Caco-2 (cell line): ENCODE results near the gene TENM4. TPM values are rescaled to one million over a fixed set of nuclear protein-coding genes. Genes with fewer than 3 reads are reported as not detected.

Source experiments
- BruUV-seq: library from RNA; stranded (reverse); fragments of 400-500 nt; replicated peaks from 2 replicates; lab custom pipeline; 2021; lab: Mats Ljungman, UMichigan
- CTCF ChIA-PET: fragments of 300-600 bp; sonication (Branson Sonifier 250); formaldehyde crosslinking; loops from one replicate; lab custom pipeline; 2022; ENCODE audit warnings: antibody characterized with exemption; lab: Charles Lee
- POLR2A ChIA-PET: fragments of 300-600 bp; sonication (Branson Sonifier 250); formaldehyde crosslinking; loops from one replicate; lab custom pipeline; 2022; ENCODE audit warnings: antibody characterized with exemption; lab: Charles Lee
- DNase-seq, 2 experiments: peaks; one replicate each; pipeline versions ENCODE4 v3.0.0 to v3.0.0-alpha.2; 2020 to 2022
- H3K27me3 ChIP-seq: replicated peaks from 2 replicates; pipeline ENCODE4 v1.6.0; 2011; ENCODE audit warnings: low read length; ENCODE audit not compliant: control insufficient read depth, insufficient read depth
- H3K36me3 ChIP-seq: 2 replicates; pipeline ENCODE4 v1.5.1; 2011; ENCODE audit warnings: low read length; ENCODE audit not compliant: control insufficient read depth, insufficient read depth
- H3K4me1 ChIP-seq: fragments of 250-450 bp; sonication (Bioruptor Pico); 2 replicates; pipeline ENCODE4 v1.5.1; 2020; ENCODE audit warnings: mild to moderate bottlenecking
- H3K4me3 ChIP-seq: 2 replicates; pipeline ENCODE4 v1.5.1; 2011; ENCODE audit warnings: low read depth, mild to moderate bottlenecking, control low read depth, low read length
- H3K9me3 ChIP-seq: fragments of 250-450 bp; sonication (Bioruptor Pico); 2 replicates; pipeline ENCODE4 v1.5.1; 2020; ENCODE audit warnings: mild to moderate bottlenecking, moderate library complexity
- H3K27ac Mint-ChIP-seq: one replicate; pipeline ENCODE4 v1.8.0; 2022; ENCODE audit warnings: mixed read lengths; ENCODE audit not compliant: unreplicated experiment
- H3K27me3 Mint-ChIP-seq: one replicate; pipeline ENCODE4 v1.8.0; 2022; ENCODE audit warnings: mixed read lengths; ENCODE audit not compliant: insufficient read depth, unreplicated experiment
- H3K36me3 Mint-ChIP-seq: one replicate; pipeline ENCODE4 v1.8.0; 2022; ENCODE audit warnings: mild to moderate bottlenecking, mixed read lengths; ENCODE audit not compliant: insufficient read depth, unreplicated experiment
- H3K4me1 Mint-ChIP-seq: one replicate; pipeline ENCODE4 v1.8.0; 2022; ENCODE audit warnings: low read depth, mixed read lengths; ENCODE audit not compliant: unreplicated experiment
- H3K4me3 Mint-ChIP-seq: one replicate; pipeline ENCODE4 v1.8.0; 2022; ENCODE audit warnings: mild to moderate bottlenecking, moderate library complexity, mixed read lengths; ENCODE audit not compliant: unreplicated experiment
- H3K9me3 Mint-ChIP-seq: one replicate; pipeline ENCODE4 v1.8.0; 2022; ENCODE audit warnings: mixed read lengths; ENCODE audit not compliant: unreplicated experiment
- CTCF ChIP-seq, 2 experiments: fragments of 200-600 bp in 1 of 2; IDR thresholded peaks; 1 replicate in 1 of 2; 2 replicates in 1 of 2; pipeline versions ENCODE4 v1.5.1 to v1.8.0; 2011 to 2022; ENCODE audit warnings: antibody characterized with exemption in 1 of 2, control low read depth in 1 of 2, inconsistent platforms in 1 of 2, low read depth in 1 of 2, low read length in 1 of 2, mild to moderate bottlenecking in 1 of 2, moderate library complexity in 1 of 2; ENCODE audit not compliant: insufficient read depth in 1 of 2, severe bottlenecking in 1 of 2, unreplicated experiment in 1 of 2
- intact Hi-C: fragments of 100-400 bp; cut with micrococcal nuclease; formaldehyde crosslinking; loops from one replicate; pipeline ENCODE4 v1.10.0; 2022; ENCODE audit not compliant: unreplicated experiment
- total RNA-seq: library from RNA; stranded (reverse); gene quantifications from 2 replicates; pipeline ENCODE4 v1.2.3, GENCODE V29; 2022

Gene TENM4
- total RNA-seq, 1 experiment from 2014 or later: 1.1 TPM

DNA sequence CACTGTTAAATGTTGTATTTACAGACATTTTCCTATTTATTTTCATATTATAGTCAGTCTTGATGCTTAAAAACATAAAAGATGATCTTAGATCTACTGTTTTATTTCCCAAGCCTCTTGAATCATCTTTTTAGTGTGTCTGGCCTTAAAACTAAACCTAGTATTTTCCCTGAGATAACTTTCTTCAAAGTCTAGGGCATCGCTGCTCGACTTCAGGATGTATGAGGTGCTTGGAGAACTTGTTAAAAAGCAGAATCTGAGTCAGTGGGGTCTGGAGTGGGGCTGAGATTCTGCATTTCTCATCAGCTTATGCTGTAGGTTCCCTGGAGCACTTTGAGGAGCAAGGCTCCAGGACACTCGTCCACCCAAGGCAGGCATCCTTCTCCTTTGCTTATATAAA is 404.9 kb downstream of the TENM4 start:
- no peak for DNase-seq
- H3K27me3 Mint-ChIP-seq: peaks cover 22% of the 10 kb centered on the region
- ChIA-PET POLR2A (no interaction called here), CTCF (no interaction called here)
- no TSS peak for BruUV-seq
- Histone ChIP-seq H3K27me3 (no peaks in the 10 kb centered on the region; the same call in 1 of the 2 replicates), H3K4me3 (no peak overlapping the region), H3K9me3 (no peaks in the 10 kb centered on the region), H3K36me3 (no peaks in the 10 kb centered on the region), H3K4me1 (no peaks in the 10 kb centered on the region)
- H3K9me3 Mint-ChIP-seq: no peaks in the 10 kb centered on the region
- H3K4me1 Mint-ChIP-seq: no peaks in the 10 kb centered on the region
- H3K4me3 Mint-ChIP-seq: no peak overlapping the region
- H3K36me3 Mint-ChIP-seq: no peaks in the 10 kb centered on the region
- TF ChIP-seq CTCF (IDR thresholded peaks at IDR 0.05; ENCODE audit: insufficient read depth in 1 of 2, low read depth in 1 of 2, low read length in 1 of 2, severe bottlenecking in 1 of 2, unreplicated experiment in 1 of 2): no peak
- no peak overlapping the region for H3K27ac Mint-ChIP-seq
- intact Hi-C loops: no loop called here

DNA sequence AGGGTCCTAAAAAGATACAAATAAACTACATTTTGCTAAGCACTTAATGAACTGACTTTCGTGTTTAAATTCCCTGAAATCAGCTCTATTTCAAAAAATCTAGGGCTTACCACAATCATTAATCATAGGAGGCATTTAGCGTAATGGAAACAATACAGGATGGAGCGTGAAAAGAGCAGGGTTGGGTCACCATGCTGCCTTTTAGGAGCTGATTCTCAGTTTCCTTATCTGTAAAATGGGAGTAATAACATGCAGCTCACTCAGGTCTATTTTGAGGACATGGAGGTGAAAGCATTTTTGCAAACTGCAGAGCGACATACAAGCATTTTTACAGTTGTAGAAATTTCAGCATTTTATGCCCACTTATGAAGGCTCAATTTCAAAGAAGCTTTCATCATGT is 407.0 kb downstream of the TENM4 start:
- POLR2A ChIA-PET: no interaction called here
- Mint-ChIP-seq H3K27ac (no peak overlapping the region), H3K4me1 (no peaks in the 10 kb centered on the region), H3K4me3 (no peak overlapping the region), H3K27me3 (peaks cover 22% of the 10 kb centered on the region), H3K36me3 (no peaks in the 10 kb centered on the region), H3K9me3 (no peaks in the 10 kb centered on the region)
- intact Hi-C loops: no loop called here
- Histone ChIP-seq H3K36me3 (no peaks in the 10 kb centered on the region), H3K4me3 (no peak overlapping the region), H3K27me3 (no peaks in the 10 kb centered on the region; the same call in 1 of the 2 replicates), H3K9me3 (no peaks in the 10 kb centered on the region), H3K4me1 (no peaks in the 10 kb centered on the region)
- no TSS peak for BruUV-seq
- TF ChIP-seq CTCF (IDR thresholded peaks at IDR 0.05; ENCODE audit: insufficient read depth in 1 of 2, low read depth in 1 of 2, low read length in 1 of 2, severe bottlenecking in 1 of 2, unreplicated experiment in 1 of 2): no peak
- CTCF ChIA-PET: no interaction called here
- no peak for DNase-seq

DNA sequence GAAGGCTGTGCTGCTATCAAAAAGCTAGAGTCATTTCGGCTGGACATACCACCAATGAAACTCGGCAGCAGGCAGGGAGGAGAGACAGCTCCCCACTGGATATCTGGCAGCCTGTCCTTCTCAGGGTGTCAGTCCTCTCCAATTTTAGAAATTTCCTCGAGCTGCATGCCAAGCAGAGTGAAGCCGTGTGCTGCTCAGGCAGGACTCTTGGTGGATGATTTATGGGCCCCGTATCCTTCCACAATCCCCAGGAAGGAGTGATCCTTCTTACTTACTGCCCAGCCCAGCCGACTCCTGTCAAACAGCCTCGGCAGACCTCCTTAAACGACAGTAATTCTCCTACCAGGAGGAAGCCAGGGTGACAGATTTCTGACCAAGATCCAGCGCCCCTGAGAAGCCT is 410.4 kb downstream of the TENM4 start:
- peaks cover 6% of the 10 kb centered on the region for H3K27me3 Mint-ChIP-seq
- ChIA-PET CTCF (no interaction called here), POLR2A (no interaction called here)
- DNase-seq: no peak
- no peaks in the 10 kb centered on the region for H3K36me3 ChIP-seq
- H3K4me1 ChIP-seq: peaks cover 11% of the 10 kb centered on the region
- H3K4me3 ChIP-seq: no peak overlapping the region
- H3K27ac Mint-ChIP-seq: no peak overlapping the region
- no peaks in the 10 kb centered on the region for H3K36me3 Mint-ChIP-seq
- H3K4me1 Mint-ChIP-seq: peaks cover 8% of the 10 kb centered on the region
- intact Hi-C loops: no loop called here
- TF ChIP-seq CTCF (IDR thresholded peaks at IDR 0.05; ENCODE audit: insufficient read depth in 1 of 2, low read depth in 1 of 2, low read length in 1 of 2, severe bottlenecking in 1 of 2, unreplicated experiment in 1 of 2): no peak
- no peaks in the 10 kb centered on the region; the same call in 1 of the 2 replicates for H3K27me3 ChIP-seq
- BruUV-seq: no TSS peak
- no peak overlapping the region for H3K4me3 Mint-ChIP-seq
- no peaks in the 10 kb centered on the region for H3K9me3 ChIP-seq
- H3K9me3 Mint-ChIP-seq: no peaks in the 10 kb centered on the region
